ENCODE results near the gene GMPR2. TPM values are rescaled to one million over a fixed set of nuclear protein-coding genes. Genes with fewer than 3 reads are reported as not detected.

GMPR2 gene
- 57.1 and 69.0 TPM in 2 replicates for total RNA-seq

GRCh38 chr14:24232645-24233537, at the start of gene GMPR2:
Gene GMPR2, plus strand, starts transcription at chr14:24232929. Its CDS starts 325 bp downstream, at chr14:24233254.

GRCh38 chr14:24188251-24189058, 44.3 kb upstream of the GMPR2 start, which contains the start of gene IPO4:
Gene IPO4, minus strand, starts transcription at chr14:24188816. Its CDS starts 29 bp downstream, at chr14:24188787.

GRCh38 chr14:24195186-24196070, 37.3 kb upstream of the GMPR2 start, which contains the start of gene TM9SF1:
Gene TM9SF1, minus strand, starts transcription at chr14:24195441. Its CDS starts 422 bp downstream, at chr14:24195019.

GRCh38 chr14:24212924-24213865, 19.5 kb upstream of the GMPR2 start, which contains the start of gene CHMP4A:
Gene CHMP4A, minus strand, starts transcription at chr14:24213488. Its CDS starts 49 bp downstream, at chr14:24213439.

GRCh38 chr14:24215495-24216344, 17.0 kb upstream of the GMPR2 start, which contains the start of gene MDP1:
Gene MDP1, minus strand, starts transcription at chr14:24216066. Its CDS starts 111 bp downstream, at chr14:24215955.

GRCh38 chr14:24232121-24232644, 546 bp upstream of the GMPR2 start, which contains the start of gene NEDD8:
Gene NEDD8, minus strand, starts transcription at chr14:24232367. Its CDS starts 100 bp downstream, at chr14:24232267.

GRCh38 chr14:24262821-24263733, 30.3 kb downstream of the GMPR2 start, which contains the start of gene TGM1:
Gene TGM1, minus strand, starts transcription at chr14:24263177. Its CDS starts 825 bp downstream, at chr14:24262352.

GRCh38 chr14:24271134-24271833, 38.6 kb downstream of the GMPR2 start, which contains the start of gene RABGGTA:
Gene RABGGTA, minus strand, starts transcription at chr14:24271597. Its CDS starts 482 bp downstream, at chr14:24271115.

Other genes starting within 250 kb of the GMPR2 start
- 11.6 and 14.9 TPM in 2 replicates for gene DHRS4L2, start 244.0 kb upstream of the GMPR2 start, total RNA-seq
- under 0.01 and 0.12 TPM in 2 replicates for gene CARMIL3, start 180.9 kb upstream of the GMPR2 start, total RNA-seq
- not detected in 2 replicates for gene CPNE6, start 161.4 kb upstream of the GMPR2 start, total RNA-seq
- 40.1 and 60.2 TPM in 2 replicates for gene PCK2, start 138.6 kb upstream of the GMPR2 start, total RNA-seq
- 56.0 and 64.2 TPM in 2 replicates for gene DCAF11, start 118.2 kb upstream of the GMPR2 start, total RNA-seq
- 0.55 and 1.00 TPM in 2 replicates for gene NRL, start 118.0 kb upstream of the GMPR2 start, total RNA-seq
- 0.37 TPM in 1 of 2 replicates, not detected in the other for gene FITM1, start 102.3 kb upstream of the GMPR2 start, total RNA-seq
- 69.7 and 121 TPM in 2 replicates for gene PSME1, start 96.7 kb upstream of the GMPR2 start, total RNA-seq
- gene EMC9, start 91.3 kb upstream of the GMPR2 start, total RNA-seq = 20.0 and 34.6 TPM in 2 replicates
- 111 and 120 TPM in 2 replicates for gene PSME2, start 86.3 kb upstream of the GMPR2 start, total RNA-seq
- gene RNF31, start 85.4 kb upstream of the GMPR2 start, total RNA-seq = 40.7 and 44.7 TPM in 2 replicates
- 68.6 and 80.1 TPM in 2 replicates for gene IRF9, start 71.7 kb upstream of the GMPR2 start, total RNA-seq
- gene REC8, start 60.8 kb upstream of the GMPR2 start, total RNA-seq = 0.87 and 1.1 TPM in 2 replicates
- 47.9 and 71.6 TPM in 2 replicates for gene IPO4, start 44.1 kb upstream of the GMPR2 start, total RNA-seq
- gene TM9SF1, start 37.5 kb upstream of the GMPR2 start, total RNA-seq = 74.9 and 79.5 TPM in 2 replicates
- gene TSSK4, start 27.2 kb upstream of the GMPR2 start, total RNA-seq = 0.11 TPM in 1 of 2 replicates, not detected in the other
- gene CHMP4A, start 19.4 kb upstream of the GMPR2 start, total RNA-seq = 32.7 and 38.6 TPM in 2 replicates
- gene MDP1, start 16.9 kb upstream of the GMPR2 start, total RNA-seq = 18.9 and 23.2 TPM in 2 replicates
- 163 and 222 TPM in 2 replicates for gene NEDD8, start 562 bp upstream of the GMPR2 start, total RNA-seq
- 59.9 and 69.5 TPM in 2 replicates for gene TINF2, start 9.7 kb downstream of the GMPR2 start, total RNA-seq
- gene TGM1, start 30.2 kb downstream of the GMPR2 start, total RNA-seq = 0.25 and 0.55 TPM in 2 replicates
- 17.9 and 28.6 TPM in 2 replicates for gene RABGGTA, start 38.7 kb downstream of the GMPR2 start, total RNA-seq
- 13.3 and 19.2 TPM in 2 replicates for gene DHRS1, start 66.9 kb downstream of the GMPR2 start, total RNA-seq
- gene NOP9, start 66.9 kb downstream of the GMPR2 start, total RNA-seq = 22.6 and 29.0 TPM in 2 replicates
- gene CIDEB, start 75.0 kb downstream of the GMPR2 start, total RNA-seq = 1.6 and 2.9 TPM in 2 replicates
- gene LTB4R2, start 77.2 kb downstream of the GMPR2 start, total RNA-seq = 3.7 and 3.8 TPM in 2 replicates
- 1.2 and 1.5 TPM in 2 replicates for gene LTB4R, start 78.6 kb downstream of the GMPR2 start, total RNA-seq
- 5.1 and 8.1 TPM in 2 replicates for gene ADCY4, start 102.1 kb downstream of the GMPR2 start, total RNA-seq
- 0.50 and 1.00 TPM in 2 replicates for gene RIPK3, start 107.1 kb downstream of the GMPR2 start, total RNA-seq
- 62.5 and 76.2 TPM in 2 replicates for gene NFATC4, start 135.3 kb downstream of the GMPR2 start, total RNA-seq
- 9.1 and 13.2 TPM in 2 replicates for gene NYNRIN, start 166.1 kb downstream of the GMPR2 start, total RNA-seq
- 1.5 and 5.5 TPM in 2 replicates for gene CBLN3, start 196.7 kb downstream of the GMPR2 start, total RNA-seq
- gene KHNYN, start 197.0 kb downstream of the GMPR2 start, total RNA-seq = 60.5 and 61.6 TPM in 2 replicates
- gene SDR39U1, start 209.8 kb downstream of the GMPR2 start, total RNA-seq = 11.6 and 12.9 TPM in 2 replicates

Measured in uterine smooth muscle cell (primary cell).